H1 (cell line): Measurements from ENCODE around the gene ME1. TPM values are rescaled to one million over a fixed set of nuclear protein-coding genes. Genes with fewer than 3 reads are reported as not detected.

Source experiments
- CTCF ChIA-PET: fragments of 300-600 bp; sonication (Branson Sonifier 250); formaldehyde crosslinking; loops from one replicate; lab custom pipeline; 2021; ENCODE audit not compliant: partially characterized antibody; lab: Charles Lee
- POLR2A ChIA-PET: fragments of 300-600 bp; sonication (Branson Sonifier 250); formaldehyde crosslinking; loops from one replicate; lab custom pipeline; 2021; ENCODE audit warnings: inconsistent platforms; ENCODE audit not compliant: partially characterized antibody; lab: Charles Lee
- DNase-seq, 2 experiments: peaks; one replicate each; pipeline versions ENCODE4 v3.0.0 to v3.0.0-alpha.2; 2010 to 2022; ENCODE audit warnings: low spot score in 2 of 2, low read depth in 1 of 2, mixed read lengths in 1 of 2
- FAIRE-seq: peaks from 2 replicates; lab custom pipeline; 2011; peaks lifted over from hg19 to GRCh38; lab: Jason Lieb, UNC
- H2AFZ ChIP-seq: 2 replicates; pipeline ENCODE4 v1.8.1; 2012; ENCODE audit warnings: low read length, inconsistent platforms
- H2AK5ac ChIP-seq: 2 replicates; pipeline ENCODE4 v1.6.1; 2013; ENCODE audit warnings: low read depth, low read length
- H2BK120ac ChIP-seq: replicated peaks from 2 replicates; pipeline ENCODE3; 2013; ENCODE audit warnings: low read depth, low read length, inconsistent platforms
- H2BK12ac ChIP-seq: 2 replicates; pipeline ENCODE4 v1.6.1; 2013; ENCODE audit warnings: low read depth, low read length
- H2BK15ac ChIP-seq: 2 replicates; pipeline ENCODE4 v1.6.1; 2013; ENCODE audit warnings: low read length
- H2BK20ac ChIP-seq: 2 replicates; pipeline ENCODE4 v1.6.1; 2013; ENCODE audit warnings: low read length
- H2BK5ac ChIP-seq: 2 replicates; pipeline ENCODE4 v1.6.1; 2013; ENCODE audit warnings: low read depth, low read length
- H3K14ac ChIP-seq: 2 replicates; pipeline ENCODE4 v1.6.1; 2013; ENCODE audit warnings: inconsistent platforms; ENCODE audit not compliant: insufficient read length
- H3K18ac ChIP-seq: 2 replicates; pipeline ENCODE4 v1.6.1; 2013; ENCODE audit warnings: low read length; ENCODE audit errors: extremely low read depth
- H3K23ac ChIP-seq: 2 replicates; pipeline ENCODE4 v1.6.1; 2013; ENCODE audit warnings: inconsistent platforms; ENCODE audit not compliant: insufficient read length
- H3K23me2 ChIP-seq: 2 replicates; pipeline ENCODE4 v1.6.1; 2013; ENCODE audit warnings: low read depth, low read length
- H3K27ac ChIP-seq: 2 replicates; pipeline ENCODE4 v1.6.1; 2011; ENCODE audit warnings: low read depth, low read length, inconsistent platforms
- H3K27me3 ChIP-seq, 4 experiments: replicated peaks in 1 of 4; 1 replicate in 1 of 4; 2 replicates in 3 of 4; pipeline versions ENCODE4 v1.6.1 to v1.8.1; 2011 to 2013; ENCODE audit warnings: low read length in 3 of 4, mild to moderate bottlenecking in 3 of 4, inconsistent platforms in 2 of 4, mixed read lengths in 2 of 4, moderate library complexity in 1 of 4; ENCODE audit not compliant: control insufficient read depth in 3 of 4, insufficient read depth in 3 of 4; ENCODE audit errors: extremely low read depth in 1 of 4
- H3K36me3 ChIP-seq, 4 experiments: 2 replicates each; pipeline versions ENCODE4 v1.6.1 to v1.8.1; 2011 to 2013; ENCODE audit warnings: mild to moderate bottlenecking in 4 of 4, low read length in 3 of 4, moderate library complexity in 2 of 4, control low read depth in 1 of 4, inconsistent platforms in 1 of 4; ENCODE audit not compliant: insufficient read depth in 4 of 4, control insufficient read depth in 2 of 4
- H3K4ac ChIP-seq: replicated peaks from 2 replicates; pipeline ENCODE3; 2013; ENCODE audit warnings: low read length, low read depth, mixed read lengths, inconsistent platforms; ENCODE audit not compliant: insufficient read length
- H3K4me1 ChIP-seq, 4 experiments: replicated peaks in 1 of 4; 1 replicate in 1 of 4; 2 replicates in 3 of 4; pipeline versions ENCODE4 v1.6.1 to v1.8.1; 2011 to 2013; ENCODE audit warnings: low read length in 3 of 4, inconsistent platforms in 2 of 4, mixed read lengths in 1 of 4; ENCODE audit not compliant: insufficient read depth in 4 of 4, control insufficient read depth in 3 of 4
- H3K4me2 ChIP-seq, 2 experiments: 2 replicates each; pipeline versions ENCODE4 v1.6.1 to v1.8.1; 2011 to 2013; ENCODE audit warnings: low read depth in 2 of 2, low read length in 2 of 2, control low read depth in 1 of 2, inconsistent platforms in 1 of 2, mild to moderate bottlenecking in 1 of 2; ENCODE audit not compliant: insufficient read depth in 1 of 2
- H3K4me3 ChIP-seq, 4 experiments: fragments of 200-600, 300-600 bp in 1 of 4; sonication (generic), shearing (Covaris generic), sonication (Bioruptor Twin) in 1 of 4; 2 replicates each; pipeline versions ENCODE4 v1.5.1 to v1.8.1; 2011 to 2016; ENCODE audit warnings: low read length in 4 of 4, low read depth in 3 of 4, control low read depth in 2 of 4, inconsistent platforms in 2 of 4, mild to moderate bottlenecking in 2 of 4, mixed read lengths in 1 of 4, moderate library complexity in 1 of 4; ENCODE audit not compliant: insufficient read depth in 2 of 4; ENCODE audit errors: extremely low read depth in 1 of 4
- H3K56ac ChIP-seq: replicated peaks from 2 replicates; pipeline ENCODE3; 2013; ENCODE audit warnings: low read depth, mild to moderate bottlenecking, mixed read lengths, low read length, inconsistent platforms; ENCODE audit not compliant: insufficient read length
- H3K79me1 ChIP-seq: 2 replicates; pipeline ENCODE4 v1.6.1; 2013; ENCODE audit warnings: low read depth, low read length, control low read depth
- H3K79me2 ChIP-seq, 2 experiments: 2 replicates each; pipeline versions ENCODE4 v1.6.1 to v1.8.1; 2012 to 2013; ENCODE audit warnings: low read length in 2 of 2, mild to moderate bottlenecking in 2 of 2, inconsistent platforms in 1 of 2; ENCODE audit not compliant: insufficient read depth in 2 of 2, control insufficient read depth in 1 of 2
- H3K9ac ChIP-seq, 4 experiments: replicated peaks in 1 of 4; 1 replicate in 1 of 4; 2 replicates in 3 of 4; pipeline versions ENCODE4 v1.6.1 to v1.8.1; 2011 to 2013; ENCODE audit warnings: low read depth in 3 of 4, low read length in 3 of 4, control low read depth in 2 of 4, mild to moderate bottlenecking in 2 of 4, moderate library complexity in 2 of 4, inconsistent platforms in 1 of 4; ENCODE audit errors: extremely low read depth in 1 of 4
- H3K9me3 ChIP-seq, 2 experiments: 2 replicates each; pipeline versions ENCODE4 v1.6.1 to v1.8.1; 2012 to 2013; ENCODE audit warnings: mild to moderate bottlenecking in 2 of 2, moderate library complexity in 2 of 2, control low read depth in 1 of 2, inconsistent platforms in 1 of 2, low read depth in 1 of 2, low read length in 1 of 2, mixed read lengths in 1 of 2; ENCODE audit not compliant: insufficient read depth in 2 of 2
- H4K20me1 ChIP-seq, 2 experiments: replicated peaks in 1 of 2; 2 replicates each; pipeline versions ENCODE3 to v1.8.1; 2011 to 2013; ENCODE audit warnings: inconsistent platforms in 2 of 2, low read length in 2 of 2, mild to moderate bottlenecking in 1 of 2; ENCODE audit not compliant: insufficient read depth in 2 of 2, control insufficient read depth in 1 of 2
- H4K5ac ChIP-seq: 2 replicates; pipeline ENCODE4 v1.6.1; 2013; ENCODE audit warnings: low read length, low read depth, mixed read lengths, inconsistent platforms; ENCODE audit not compliant: insufficient read length
- H4K8ac ChIP-seq: 2 replicates; pipeline ENCODE4 v1.8.0; 2013; ENCODE audit warnings: mild to moderate bottlenecking, moderate library complexity, low read length, inconsistent platforms; ENCODE audit not compliant: insufficient read depth; ENCODE audit errors: extremely low read depth
- H4K91ac ChIP-seq: replicated peaks from 2 replicates; pipeline ENCODE3; 2013; ENCODE audit warnings: low read length, mixed read lengths, inconsistent platforms; ENCODE audit not compliant: insufficient read length
- BCL11A ChIP-seq, 2 experiments: IDR thresholded peaks; one replicate each; pipeline ENCODE4 v1.6.1; 2011; ENCODE audit warnings: low read depth in 2 of 2, low read length in 2 of 2, mild to moderate bottlenecking in 2 of 2
- CEBPB ChIP-seq: IDR thresholded peaks from 2 replicates; pipeline ENCODE4 v1.6.1; 2012; ENCODE audit warnings: low read depth, low read length
- CREB1 ChIP-seq: IDR thresholded peaks from 2 replicates; pipeline ENCODE4 v1.6.1; 2012; ENCODE audit warnings: inconsistent platforms
- CTBP2 ChIP-seq: IDR thresholded peaks from 2 replicates; pipeline ENCODE4 v1.7.0; 2011; ENCODE audit warnings: borderline replicate concordance, mild to moderate bottlenecking, moderate library complexity, mixed read lengths, low read length; ENCODE audit not compliant: insufficient read depth, insufficient read length
- FOSL1 ChIP-seq: IDR thresholded peaks from 2 replicates; pipeline ENCODE4 v1.6.1; 2011; ENCODE audit warnings: mild to moderate bottlenecking, low read depth, low read length, moderate library complexity; ENCODE audit not compliant: insufficient read depth
- HDAC6 ChIP-seq: IDR thresholded peaks from one replicate; pipeline ENCODE4 v1.7.1; 2012; ENCODE audit warnings: low read depth, mild to moderate bottlenecking, inconsistent platforms, low read length, moderate library complexity
- POU5F1 ChIP-seq: IDR thresholded peaks from 2 replicates; pipeline ENCODE4 v1.6.1; 2011; ENCODE audit warnings: low read depth, mild to moderate bottlenecking, low read length, moderate library complexity
- RAD21 ChIP-seq, 2 experiments: IDR thresholded peaks in 1 of 2; conservative IDR thresholded peaks in 1 of 2; 2 replicates each; pipeline ENCODE4 v1.6.1; 2011; ENCODE audit warnings: low read depth in 2 of 2, low read length in 2 of 2, improper control_type of control experiment in 1 of 2, inconsistent platforms in 1 of 2, mild to moderate bottlenecking in 1 of 2, moderate library complexity in 1 of 2
- RXRA ChIP-seq: IDR thresholded peaks from 2 replicates; pipeline ENCODE4 v1.6.1; 2011; ENCODE audit warnings: low read depth, mild to moderate bottlenecking, low read length, moderate library complexity; ENCODE audit not compliant: insufficient read depth
- SAP30 ChIP-seq: fragments of 300-600 bp; sonication (generic); IDR thresholded peaks from 2 replicates; pipeline ENCODE4 v1.7.1; 2012; ENCODE audit warnings: low read length, moderate library complexity, mild to moderate bottlenecking, inconsistent platforms; ENCODE audit not compliant: insufficient read depth, insufficient replicate concordance
- SP1 ChIP-seq: IDR thresholded peaks from 2 replicates; pipeline ENCODE4 v1.6.1; 2011; ENCODE audit warnings: low read depth, low read length
- SP2 ChIP-seq: IDR thresholded peaks from 2 replicates; pipeline ENCODE4 v1.6.1; 2012; ENCODE audit warnings: mild to moderate bottlenecking, low read length, inconsistent platforms
- TCF12 ChIP-seq: IDR thresholded peaks from 2 replicates; pipeline ENCODE4 v1.6.1; 2011; ENCODE audit warnings: low read depth, mild to moderate bottlenecking, low read length
- USF2 ChIP-seq: IDR thresholded peaks from 2 replicates; pipeline ENCODE4 v1.6.1; 2011; ENCODE audit warnings: low read length, improper control_type of control experiment
- WGBS, 2 experiments: shearing (Covaris generic) in 1 of 2; methylation state at CpG; one replicate each; pipeline versions ENCODE4 v1.1.6 to v1.1.7; 2013 to 2015; ENCODE audit warnings: low lambda C conversion rate in 2 of 2, mixed read lengths in 2 of 2, inconsistent platforms in 1 of 2, low coverage in 1 of 2, missing lambda C conversion rate in 1 of 2; ENCODE audit not compliant: insufficient replicate concordance in 2 of 2, insufficient coverage in 1 of 2, insufficient read length in 1 of 2; ENCODE audit errors: extremely low coverage in 1 of 2, missing lambda C conversion rate in 1 of 2; 5-methylcytosine and 5-hydroxymethylcytosine counted together
- polyA plus RNA-seq, 7 experiments: library from polyadenylated mRNA; depleted of rRNA in 3 of 7; stranded (reverse) in 5 of 7; unstranded in 2 of 7; fragments of >200 nt in 5 of 7; fragments of 200-250 nt in 2 of 7; gene quantifications; 1 replicate in 5 of 7; 2 replicates in 1 of 7; 4 replicates in 1 of 7; pipeline versions ENCODE4 v1.2.1 to v1.2.3, GENCODE V29; 2011 to 2013; ENCODE audit warnings: missing spikeins in 2 of 7, mixed read lengths in 2 of 7
- total RNA-seq: library from RNA; stranded (reverse); fragmentation: NEBNext Ultra II Directional; extraction: Animal tissue kit (Norgen Biotek cat#: 25700); gene quantifications from 2 replicates; pipeline ENCODE4 v1.2.1, GENCODE V29; 2021

Gene ME1
- total and polyA plus RNA-seq, 2 of the 8 experiments (the other 6 are each of a cell fraction or from before 2014, with no cell fraction given): 1.3 to 3.9 TPM

- Histone ChIP-seq H3K56ac (no peak overlapping the region), H3K79me1 (no peaks in the 10 kb centered on the region), H3K79me2 (no peaks in the 10 kb centered on the region), H2AFZ (peak overlapping the region; percentile 33; the same call in 1 of the 2 replicates), H3K27me3 (no peaks in the 10 kb centered on the region), H2BK15ac (no peak overlapping the region; the same call in 1 of the 2 replicates), H2AK5ac (no peak overlapping the region), H2BK12ac (no peak overlapping the region), H3K4me2 (no peak overlapping the region), H2BK20ac (no peak overlapping the region), H3K23ac (no peak overlapping the region), H3K27ac (no peak overlapping the region), H3K4me3 (no peak overlapping the region), H4K20me1 (no peaks in the 10 kb centered on the region), H4K91ac (peak overlapping the region; percentile 42), H2BK5ac (no peak overlapping the region), H3K36me3 (no peaks in the 10 kb centered on the region), H3K9me3 (no peaks in the 10 kb centered on the region), H2BK120ac (no peak overlapping the region), H4K5ac (no peak overlapping the region), H4K8ac (no peak overlapping the region), H3K4ac (peak overlapping the region; percentile 15), H3K4me1 (no peaks in the 10 kb centered on the region), H3K18ac (no peak overlapping the region), H3K14ac (no peak overlapping the region), H3K23me2 (no peaks in the 10 kb centered on the region), H3K9ac (no peak overlapping the region)
- no peak for FAIRE-seq
- DNase-seq: no peak
- TF ChIP-seq RAD21 (IDR thresholded peaks at IDR 0.05 in 1 of 2, conservative IDR thresholded peaks at IDR 0.05 in 1 of 2; ENCODE audit: low read depth in 2 of 2, low read length in 2 of 2): no peak
- TF ChIP-seq SP2: no peak
- no peak for TF ChIP-seq POU5F1
- no peak for TF ChIP-seq FOSL1
- no peak for TF ChIP-seq SAP30
- TF ChIP-seq BCL11A (IDR thresholded peaks at IDR 0.05; ENCODE audit: low read depth in 2 of 2, low read length in 2 of 2): no peak
- TF ChIP-seq TCF12: no peak
- no peak for TF ChIP-seq CREB1
- no peak for TF ChIP-seq CEBPB
- no peak for TF ChIP-seq SP1
- no peak for TF ChIP-seq RXRA
- no peak for TF ChIP-seq USF2
- no peak for TF ChIP-seq CTBP2
- no peak for TF ChIP-seq HDAC6
- CTCF ChIA-PET: interaction anchor here (1.0 kb wide), 1 partner anchor 37 kb away, joined by 3 read pairs; no protein-coding TSS in a partner anchor
- 73% methylated on average over 4 of the region's 4 CpGs; no CpG with 5 or more reads in 1 of the 2 experiments for WGBS, 2 experiments
- POLR2A ChIA-PET: no interaction called here
Measured at GRCh38 chr6:83474309-83474708, 43.5 kb upstream of the ME1 start.
